HG02981 (cell line): ENCODE measurements around the gene GRIP1.

Source experiments
- ATAC-seq: cut with Tn5 transposase; IDR thresholded peaks from one replicate; pipeline ENCODE4 v1.9.1; 2021; ENCODE audit warnings: mild to moderate bottlenecking, moderate library complexity; ENCODE audit not compliant: unreplicated experiment

GRIP1 gene

DNA sequence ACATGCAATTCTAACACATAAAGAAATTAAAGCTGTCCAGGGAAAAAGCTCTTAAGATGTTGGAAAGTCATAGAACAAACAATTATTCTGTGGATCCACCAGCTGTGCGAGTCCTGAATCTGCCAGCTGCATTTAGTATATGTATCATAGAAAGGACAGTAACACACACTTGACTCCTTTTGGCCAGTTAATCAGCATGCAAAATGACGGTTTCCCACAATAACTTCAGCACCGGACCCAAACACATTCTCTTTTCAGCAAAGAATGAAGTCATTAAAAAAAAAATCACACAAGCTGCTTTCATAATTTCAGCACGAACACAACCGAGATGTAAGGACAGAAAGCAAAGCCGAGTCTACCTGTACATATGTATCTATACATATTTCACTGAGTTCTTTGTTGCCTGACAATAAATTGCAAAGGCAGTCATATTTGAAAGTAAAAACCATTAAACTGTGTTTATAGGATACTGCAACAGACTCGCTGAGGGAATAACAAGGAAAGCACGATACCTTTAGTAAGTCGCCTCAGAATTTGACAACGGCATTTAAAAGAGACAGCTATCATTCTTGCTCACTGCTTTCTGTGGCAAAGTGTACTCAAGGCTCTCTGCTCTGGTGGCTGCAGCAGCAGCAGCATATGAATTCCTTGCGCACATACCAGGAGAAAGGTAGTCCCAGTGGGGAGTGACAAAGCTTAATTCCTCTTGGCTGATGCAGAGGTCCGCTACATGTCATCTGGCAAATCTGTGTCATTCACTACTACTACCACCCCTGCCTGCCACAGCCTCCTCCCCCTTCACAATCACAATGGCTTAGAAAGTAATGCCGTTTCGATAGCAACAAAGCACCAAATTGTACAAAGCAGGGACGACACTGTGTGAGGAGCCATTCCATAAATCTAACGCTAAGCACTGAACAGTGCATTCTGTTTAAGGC, at the start of gene GRIP1:
Gene GRIP1 (minus strand): TSS at position 739 of the 938 bp plus-strand sequence. CDS start 172 bp downstream, at position 567.
- ATAC-seq: no peak

DNA sequence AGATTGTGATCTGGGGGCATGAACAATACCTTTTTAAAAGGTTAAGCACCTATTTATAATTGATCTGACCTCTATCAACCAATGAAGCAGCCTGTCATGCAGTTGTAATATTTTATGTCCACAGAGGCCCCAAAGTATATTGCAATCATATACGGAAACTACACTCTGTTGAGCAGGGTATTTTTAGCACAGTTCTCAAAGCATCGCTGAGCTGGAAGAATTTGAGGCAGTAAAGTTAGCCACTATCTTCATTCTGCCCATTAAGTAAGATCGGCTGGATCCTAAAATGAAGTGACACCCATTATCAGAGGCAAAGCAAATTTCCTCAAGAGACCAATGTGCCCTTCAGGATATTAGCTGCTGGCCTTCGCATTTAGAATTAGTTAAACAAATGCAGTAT, 47.7 kb upstream of the GRIP1 start:
- ATAC-seq: no peak

GRCh38 chr12:66725031-66725430, 46.2 kb upstream of the GRIP1 start:
- ATAC-seq: no peak

- no peak for ATAC-seq
Observed at GRCh38 chr12:66724616-66725015, 45.7 kb upstream of the GRIP1 start.

DNA sequence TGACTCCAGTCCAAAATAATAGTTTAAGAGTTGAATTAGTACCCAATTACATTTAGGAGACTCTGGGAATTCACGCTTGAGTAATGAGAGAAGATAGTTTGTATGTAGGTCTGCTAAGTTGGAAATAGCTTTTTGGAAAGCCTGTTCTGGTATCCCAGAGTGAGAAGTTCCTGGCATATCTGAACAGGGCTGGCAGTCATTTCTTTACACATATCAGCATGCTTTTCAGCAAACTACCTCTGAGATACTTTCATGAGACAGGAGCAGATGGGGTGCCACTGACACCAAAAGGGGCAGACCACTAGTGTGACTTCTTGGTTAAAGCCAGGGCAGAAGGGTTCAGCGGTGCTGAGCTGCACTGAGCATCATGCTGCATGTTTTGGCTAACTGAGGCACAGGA, 45.1 kb upstream of the GRIP1 start:
- ATAC-seq: no peak

- ATAC-seq: no peak
Observed at GRCh38 chr12:66719862-66720261, 41.0 kb upstream of the GRIP1 start.

GRCh38 chr12:66717036-66717673, 38.3 kb upstream of the GRIP1 start:
- ATAC-seq: no peak

DNA sequence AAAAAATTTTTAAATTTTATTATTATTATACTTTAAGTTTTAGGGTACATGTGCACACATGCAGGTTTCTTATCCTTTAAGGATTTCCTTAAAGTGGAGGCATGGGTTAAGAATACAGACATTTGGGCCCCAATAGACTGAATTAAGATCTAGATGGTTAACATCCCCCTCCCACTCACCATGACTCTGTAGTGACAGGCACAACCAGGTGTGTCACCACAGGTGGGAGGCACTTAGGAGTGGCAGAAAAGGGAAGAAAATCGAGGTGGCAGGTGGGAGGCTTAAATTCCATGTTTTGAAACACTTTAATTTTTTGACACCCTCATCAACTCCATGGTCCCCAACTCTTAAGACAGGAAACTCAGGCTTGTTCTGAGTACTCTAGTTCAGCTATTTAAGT, 37.6 kb upstream of the GRIP1 start:
- ATAC-seq: no peak

DNA sequence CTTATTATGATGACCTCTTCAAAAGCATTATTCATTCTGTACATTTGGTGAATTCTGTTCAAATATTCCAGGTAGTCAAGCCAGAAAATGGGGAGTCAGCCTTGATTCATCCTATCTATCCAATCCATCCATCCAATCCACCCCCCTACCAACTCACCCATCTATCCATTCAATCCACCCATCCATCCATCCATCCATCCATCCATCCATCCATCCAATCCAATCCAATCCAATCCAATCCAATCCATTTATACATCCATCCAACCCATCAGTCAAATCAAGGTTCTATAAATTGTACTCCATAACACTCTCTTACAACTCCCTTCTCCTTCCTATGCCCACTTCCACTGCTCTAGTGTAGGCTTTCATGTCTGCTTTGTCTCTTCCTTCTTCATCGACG, 35.8 kb upstream of the GRIP1 start:
- no peak for ATAC-seq

GRCh38 chr12:66713984-66714383, 35.1 kb upstream of the GRIP1 start:
- ATAC-seq: no peak

DNA sequence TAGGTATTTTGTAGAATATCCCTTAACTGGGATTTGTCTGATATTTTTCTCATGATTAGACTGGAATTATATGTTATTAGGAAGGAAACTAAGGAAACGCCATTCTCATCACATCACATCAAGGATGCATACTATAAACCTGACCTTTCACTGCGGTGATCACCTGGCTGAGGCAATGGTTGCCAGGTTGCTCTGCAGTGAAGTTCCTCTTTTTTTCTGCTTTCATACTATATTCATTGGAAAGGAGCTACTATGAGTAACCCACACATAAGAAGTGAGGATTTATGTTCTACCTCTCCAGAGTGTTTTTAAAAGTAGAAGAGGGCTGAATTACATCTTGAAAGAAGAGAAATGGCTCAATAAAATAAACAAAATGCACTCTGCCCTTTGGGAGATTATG, 31.0 kb upstream of the GRIP1 start:
- ATAC-seq: no peak

GRCh38 chr12:66709457-66709773, 30.5 kb upstream of the GRIP1 start:
- ATAC-seq: no peak

- ATAC-seq: no peak
Observed at GRCh38 chr12:66708704-66709456, 30.0 kb upstream of the GRIP1 start.

DNA sequence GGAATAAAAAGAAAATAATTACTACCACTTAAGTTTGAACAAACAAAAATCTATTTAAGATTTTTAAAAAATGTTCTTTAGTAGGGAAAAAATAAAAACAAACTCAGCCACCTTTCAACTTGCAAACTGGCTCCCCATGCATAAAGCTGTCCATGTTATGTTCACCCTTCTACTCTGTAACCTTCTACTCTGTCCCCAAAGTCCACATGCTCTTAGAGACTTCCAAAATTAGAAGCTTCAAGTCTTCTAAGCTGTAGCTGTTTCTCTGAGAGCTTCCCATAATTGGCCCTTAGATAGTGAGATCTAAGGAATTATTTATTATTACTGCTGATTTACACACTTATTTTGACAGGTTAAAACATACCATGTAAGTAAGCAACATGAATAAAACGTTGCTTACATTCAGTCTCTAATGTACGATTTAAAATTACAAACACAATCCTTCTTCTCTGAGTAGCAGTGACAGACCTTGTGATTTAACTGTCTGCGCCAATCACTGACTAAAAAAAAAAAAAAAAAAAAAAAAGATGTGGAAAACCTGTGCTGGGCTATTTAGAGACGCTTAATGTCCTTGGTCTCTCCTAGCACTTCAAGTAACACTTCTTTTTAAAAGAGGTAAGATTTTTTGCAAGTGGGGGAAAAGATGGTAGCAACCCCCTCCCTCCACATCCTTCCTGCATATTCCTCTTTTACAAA, 28.3 kb upstream of the GRIP1 start:
- no peak for ATAC-seq

DNA sequence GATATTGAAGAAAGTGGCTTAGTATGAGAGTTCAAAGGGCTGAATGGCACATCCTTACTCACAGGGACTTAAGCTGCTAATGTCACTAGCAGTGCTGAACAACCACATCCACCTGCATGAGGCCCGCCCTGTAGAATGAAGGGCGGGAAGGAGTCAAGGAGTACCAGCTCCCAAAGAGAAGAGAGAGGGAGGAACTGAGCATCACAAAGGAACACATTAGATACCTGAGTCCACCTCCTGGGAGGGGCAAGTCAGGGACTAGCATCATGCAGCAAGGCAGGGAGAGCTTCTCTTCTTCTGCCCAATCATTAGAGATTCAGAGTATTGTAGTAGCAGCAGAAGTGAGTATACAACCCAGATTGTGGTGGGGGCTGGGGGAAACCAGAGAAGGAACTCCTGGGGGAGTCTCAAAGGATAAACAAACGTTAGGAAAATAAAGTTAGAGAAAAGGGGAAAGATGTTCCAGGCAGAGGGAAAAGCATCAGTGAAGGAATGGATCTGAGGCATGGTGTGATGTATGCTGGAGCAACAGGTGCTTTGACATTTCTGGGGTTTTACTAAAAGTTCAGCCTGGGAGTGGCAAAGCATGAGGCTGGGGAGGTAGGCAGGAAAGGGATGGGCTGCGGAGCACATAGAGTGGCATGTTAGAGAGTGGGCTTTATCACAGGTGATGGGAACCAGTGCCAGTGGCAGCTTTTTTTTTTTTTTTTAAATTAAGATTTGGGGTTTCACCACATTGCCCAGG, 21.0 kb upstream of the GRIP1 start:
- no peak for ATAC-seq

GRCh38 chr12:66698558-66698957, 19.7 kb upstream of the GRIP1 start:
- ATAC-seq: no peak

DNA sequence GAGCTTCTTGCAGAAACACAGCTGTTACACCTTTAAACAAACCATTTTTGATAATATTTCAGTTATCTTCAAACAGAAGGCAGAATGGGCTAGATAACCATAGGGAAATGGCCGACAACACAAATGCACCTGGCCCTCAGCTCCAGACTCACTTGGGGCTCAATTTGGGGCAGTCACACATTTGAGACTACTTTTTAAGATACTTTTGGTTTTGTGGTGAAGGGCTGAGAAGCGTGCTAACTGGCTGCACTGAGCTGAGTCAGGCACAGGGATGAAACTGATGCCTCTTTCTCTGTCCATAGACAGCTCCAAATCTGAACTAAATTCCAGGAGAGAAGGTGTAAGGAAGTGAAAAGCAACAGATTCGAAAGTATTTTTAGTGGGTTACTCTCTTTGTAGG, 18.5 kb upstream of the GRIP1 start:
- ATAC-seq: no peak

- no peak for ATAC-seq
Observed at GRCh38 chr12:66694666-66695613, 16.1 kb upstream of the GRIP1 start.

- peak; percentile 80 for ATAC-seq
Observed at GRCh38 chr12:66693901-66694513, 15.1 kb upstream of the GRIP1 start.
